ENCODE results near the gene DIP2C. TPM values are rescaled to one million over a fixed set of nuclear protein-coding genes. Genes with fewer than 3 reads are reported as not detected.

DIP2C gene
- total and polyA plus RNA-seq, 8 donors = 2.4 to 40.1 (median 21.0) TPM

DNA sequence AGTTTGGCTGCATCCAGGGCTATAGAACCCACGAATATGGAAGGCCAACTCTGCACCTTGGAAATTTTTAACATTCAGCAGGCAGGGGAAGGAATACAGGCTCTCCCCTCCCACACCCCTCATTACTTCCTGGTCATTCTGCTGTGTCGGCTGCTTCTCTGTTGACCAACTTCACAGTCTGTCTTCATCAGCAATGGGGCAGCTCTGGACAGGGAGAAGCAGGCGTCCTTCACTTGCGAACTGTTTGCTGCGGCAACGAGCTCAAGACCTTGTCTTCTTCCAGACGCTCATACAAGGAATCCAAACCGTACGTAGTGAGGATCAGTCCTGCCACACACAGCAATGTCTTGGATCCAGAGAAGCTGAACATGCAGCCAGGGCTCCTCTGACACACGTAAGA lies 192.2 kb downstream of the DIP2C start:
- DNase-seq = no peak
- Histone ChIP-seq H3K9me3 (no peaks in the 10 kb centered on the region), H3K36me3 (no peaks in the 10 kb centered on the region), H3K4me3 (no peak overlapping the region), H3K27ac (no peak overlapping the region), H3K27me3 (no peaks in the 10 kb centered on the region), H3K4me1 (peaks cover 5 to 67% (median 27%) of the 10 kb centered on the region in 4 donors)
- 83 to 91% (median 89%) methylated on average over 10 of the region's 10 CpGs for WGBS, 5 donors
- TF ChIP-seq POLR2A (IDR thresholded peaks at IDR 0.05) (no peak), POLR2AphosphoS5 (IDR thresholded peaks at IDR 0.05) (no peak), EP300 (IDR thresholded peaks at IDR 0.05) (no peak)
- TF ChIP-seq, protein P1, sequence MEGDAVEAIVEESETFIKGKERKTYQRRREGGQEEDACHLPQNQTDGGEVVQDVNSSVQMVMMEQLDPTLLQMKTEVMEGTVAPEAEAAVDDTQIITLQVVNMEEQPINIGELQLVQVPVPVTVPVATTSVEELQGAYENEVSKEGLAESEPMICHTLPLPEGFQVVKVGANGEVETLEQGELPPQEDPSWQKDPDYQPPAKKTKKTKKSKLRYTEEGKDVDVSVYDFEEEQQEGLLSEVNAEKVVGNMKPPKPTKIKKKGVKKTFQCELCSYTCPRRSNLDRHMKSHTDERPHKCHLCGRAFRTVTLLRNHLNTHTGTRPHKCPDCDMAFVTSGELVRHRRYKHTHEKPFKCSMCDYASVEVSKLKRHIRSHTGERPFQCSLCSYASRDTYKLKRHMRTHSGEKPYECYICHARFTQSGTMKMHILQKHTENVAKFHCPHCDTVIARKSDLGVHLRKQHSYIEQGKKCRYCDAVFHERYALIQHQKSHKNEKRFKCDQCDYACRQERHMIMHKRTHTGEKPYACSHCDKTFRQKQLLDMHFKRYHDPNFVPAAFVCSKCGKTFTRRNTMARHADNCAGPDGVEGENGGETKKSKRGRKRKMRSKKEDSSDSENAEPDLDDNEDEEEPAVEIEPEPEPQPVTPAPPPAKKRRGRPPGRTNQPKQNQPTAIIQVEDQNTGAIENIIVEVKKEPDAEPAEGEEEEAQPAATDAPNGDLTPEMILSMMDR (IDR thresholded peaks at IDR 0.05) = no peak
- intact Hi-C loops (cut with DNase I; ENCODE audit: low total_unique reads) = no loop called here

DNA sequence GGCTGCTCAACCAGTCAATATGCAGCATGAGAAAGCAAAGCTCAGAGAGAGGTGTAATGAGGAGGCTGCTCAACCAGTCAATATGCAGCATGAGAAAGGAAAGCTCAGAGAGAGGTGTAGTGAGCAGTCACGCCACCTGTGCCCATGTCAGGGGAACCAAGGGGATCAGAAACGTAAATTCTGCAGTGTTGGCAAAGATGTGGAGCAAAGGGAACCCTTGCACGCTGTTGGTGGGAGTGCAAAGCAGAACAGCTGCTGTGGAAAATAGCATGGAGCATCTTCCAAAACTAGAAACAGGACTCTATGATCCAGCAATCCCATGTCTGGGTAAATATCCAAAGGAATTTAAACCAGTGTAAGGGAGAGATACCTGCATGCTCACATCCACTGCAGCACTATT lies 194.9 kb downstream of the DIP2C start:
- H3K4me1 ChIP-seq = peaks cover 5 to 54% (median 17%) of the 10 kb centered on the region in 4 donors
- intact Hi-C loops (cut with DNase I; ENCODE audit: low total_unique reads) = no loop called here
- no peaks in the 10 kb centered on the region for H3K36me3 ChIP-seq
- H3K9me3 ChIP-seq = no peaks in the 10 kb centered on the region
- no peak for DNase-seq
- H3K27ac ChIP-seq = peak overlapping the region in 1 of 5 donors; percentile 90
- no peak overlapping the region for H3K4me3 ChIP-seq
- WGBS, 5 donors = 76 to 93% (median 89%) methylated on average over 3 of the region's 3 CpGs
- H3K27me3 ChIP-seq = no peaks in the 10 kb centered on the region
- TF ChIP-seq POLR2AphosphoS5 (IDR thresholded peaks at IDR 0.05) = no peak
- no peak for TF ChIP-seq POLR2A (IDR thresholded peaks at IDR 0.05)
- TF ChIP-seq, protein P1 (IDR thresholded peaks at IDR 0.05) = no peak
- TF ChIP-seq EP300 (IDR thresholded peaks at IDR 0.05) = no peak

- intact Hi-C loops (cut with DNase I; ENCODE audit: low total_unique reads) = no loop called here
- no peak for TF ChIP-seq POLR2AphosphoS5 (IDR thresholded peaks at IDR 0.05)
- TF ChIP-seq POLR2A (IDR thresholded peaks at IDR 0.05) = no peak
- no peak for TF ChIP-seq EP300 (IDR thresholded peaks at IDR 0.05)
- TF ChIP-seq, protein P1 (IDR thresholded peaks at IDR 0.05) = no peak
- Histone ChIP-seq H3K27me3 (no peaks in the 10 kb centered on the region), H3K4me3 (no peak overlapping the region), H3K4me1 (peaks cover 5 to 50% (median 16%) of the 10 kb centered on the region in 4 donors), H3K36me3 (no peaks in the 10 kb centered on the region), H3K9me3 (no peaks in the 10 kb centered on the region), H3K27ac (peak overlapping the region in 2 of 5 donors; percentile 14 to 90)
- no peak for DNase-seq
- 67 to 91% (median 86%) methylated on average over 1 to 5 of the region's 5 CpGs for WGBS, 5 donors
Measured at GRCh38 chr10:494149-494542, 195.3 kb downstream of the DIP2C start.

GRCh38 chr10:493391-494148 lies 195.9 kb downstream of the DIP2C start:
- Histone ChIP-seq H3K27ac (peak overlapping the region in 2 of 5 donors; percentile 14 to 90), H3K4me3 (no peak overlapping the region), H3K9me3 (no peaks in the 10 kb centered on the region), H3K27me3 (no peaks in the 10 kb centered on the region), H3K4me1 (peaks cover 5 to 52% (median 16%) of the 10 kb centered on the region in 4 donors), H3K36me3 (no peaks in the 10 kb centered on the region)
- 90 to 94% (median 92%) methylated on average over 21 of the region's 21 CpGs for WGBS, 5 donors
- intact Hi-C loops (cut with DNase I; ENCODE audit: low total_unique reads) = no loop called here
- DNase-seq = no peak
- TF ChIP-seq, protein P1 (IDR thresholded peaks at IDR 0.05) = no peak
- TF ChIP-seq POLR2A (IDR thresholded peaks at IDR 0.05) = no peak
- TF ChIP-seq EP300 (IDR thresholded peaks at IDR 0.05) = no peak

All from stomach (tissue), 9 donors.